A549 (cell line): ENCODE measurements around the gene UTS2R. TPM values are rescaled to one million over a fixed set of nuclear protein-coding genes. Genes with fewer than 3 reads are reported as not detected.

ENCODE experiments used
- ATAC-seq, 2 experiments: fragments of 200-7000 bp in 1 of 2; fragments of >200 bp in 1 of 2; cut with Nextera tagmentation in 1 of 2; cut with Tn5 transposase in 1 of 2; 3 replicates each; pipeline versions ENCODE4 v1.8.0 to v1.9.1; 2018 to 2020; ENCODE audit warnings: mild to moderate bottlenecking in 1 of 2, moderate library complexity in 1 of 2
- CTCF ChIA-PET: fragments of 300-600 bp; sonication (Branson Sonifier 250); formaldehyde crosslinking; extraction: SDS; loops from one replicate; lab custom pipeline; 2021; ENCODE audit warnings: antibody characterized with exemption, inconsistent platforms; lab: Yijun Ruan, JAX
- POLR2A ChIA-PET: fragments of 350-600 bp; formaldehyde crosslinking; extraction: SDS; loops from one replicate; lab custom pipeline; 2021; ENCODE audit warnings: antibody characterized with exemption, inconsistent platforms; lab: Yijun Ruan, JAX
- DNase-seq, 2 experiments: peaks; one replicate each; pipeline versions ENCODE4 v3.0.0 to v3.0.0-alpha.2; 2011 to 2016; ENCODE audit warnings: low read depth in 1 of 2, low spot score in 1 of 2
- FAIRE-seq: peaks from 2 replicates; lab custom pipeline; 2011; peaks lifted over from hg19 to GRCh38; lab: Jason Lieb, UNC
- H3K27ac ChIP-seq, 2 experiments: fragments of >200 bp; sonication (Bioruptor Twin); formaldehyde crosslinking; 3 replicates each; pipeline ENCODE4 v1.5.1; 2016 to 2017
- H3K4me1 ChIP-seq: fragments of >200 bp; sonication (Bioruptor Twin); formaldehyde crosslinking; 3 replicates; pipeline ENCODE4 v1.6.1; 2016
- H3K4me2 ChIP-seq: fragments of >200 bp; sonication (Bioruptor Twin); formaldehyde crosslinking; 3 replicates; pipeline ENCODE4 v1.6.1; 2016
- H3K4me3 ChIP-seq: fragments of >200 bp; sonication (Bioruptor Twin); formaldehyde crosslinking; 3 replicates; pipeline ENCODE4 v1.5.1; 2016
- H3K9me3 ChIP-seq: fragments of >200 bp; sonication (Bioruptor Twin); formaldehyde crosslinking; 3 replicates; pipeline ENCODE4 v1.6.1; 2016
- BCL3 ChIP-seq: fragments of >200 bp; sonication (Bioruptor Twin); formaldehyde crosslinking; IDR thresholded peaks from 3 replicates; pipeline ENCODE4 v1.6.1; 2016
- BHLHE40 ChIP-seq: IDR thresholded peaks from 2 replicates; pipeline ENCODE4 v1.6.1; 2012; ENCODE audit warnings: low read depth, low read length, inconsistent platforms
- CEBPB ChIP-seq, 2 experiments: fragments of >200 bp in 1 of 2; sonication (Bioruptor Twin) in 1 of 2; formaldehyde crosslinking in 1 of 2; IDR thresholded peaks; 2 replicates each; pipeline ENCODE4 v1.6.1; 2012 to 2016
- CTCF ChIP-seq: fragments of >200 bp; sonication (Bioruptor Twin); formaldehyde crosslinking; IDR thresholded peaks from 3 replicates; pipeline ENCODE4 v1.5.1; 2016
- EHMT2 ChIP-seq: fragments of 200-600 bp; sonication (generic); IDR thresholded peaks from 2 replicates; pipeline ENCODE4 v1.6.1; 2016; ENCODE audit warnings: antibody characterized with exemption, low read depth, mild to moderate bottlenecking, moderate library complexity
- ELK1 ChIP-seq: fragments of 150-350 bp; IDR thresholded peaks from 2 replicates; pipeline ENCODE4 v1.6.1; 2014; ENCODE audit warnings: low read depth, mild to moderate bottlenecking, low read length
- FOSL2 ChIP-seq, 2 experiments: fragments of 450-650 bp in 1 of 2; fragments of >200 bp in 1 of 2; sonication (Bioruptor Twin) in 1 of 2; formaldehyde crosslinking; IDR thresholded peaks; 2 replicates each; pipeline versions ENCODE4 v1.5.0 to v1.6.1; 2016 to 2020; ENCODE audit warnings: mild to moderate bottlenecking in 1 of 2, moderate library complexity in 1 of 2
- HMGXB4 ChIP-seq: fragments of 250-450 bp; sonication (Bioruptor Pico); IDR thresholded peaks from 2 replicates; pipeline ENCODE4 v1.5.0; 2021; ENCODE audit warnings: mild to moderate bottlenecking, moderate library complexity, borderline replicate concordance
- HOXA7 ChIP-seq: fragments of 250-450 bp; sonication (Bioruptor Pico); IDR thresholded peaks from 2 replicates; pipeline ENCODE4 v1.5.0; 2020; ENCODE audit warnings: mild to moderate bottlenecking, moderate library complexity
- HOXB5 ChIP-seq: fragments of 250-450 bp; sonication (Bioruptor Pico); IDR thresholded peaks from 2 replicates; pipeline ENCODE4 v1.5.0; 2020; ENCODE audit warnings: mild to moderate bottlenecking, moderate library complexity
- JUNB ChIP-seq: fragments of >200 bp; sonication (Bioruptor Twin); formaldehyde crosslinking; IDR thresholded peaks from 2 replicates; pipeline ENCODE4 v1.6.1; 2016
- MAX ChIP-seq: IDR thresholded peaks from 2 replicates; pipeline ENCODE4 v1.6.1; 2012
- MYC ChIP-seq: IDR thresholded peaks from 2 replicates; pipeline ENCODE4 v1.6.1; 2012; ENCODE audit warnings: mild to moderate bottlenecking, inconsistent platforms, low read length, improper control_type of control experiment, borderline replicate concordance
- NPAS2 ChIP-seq: fragments of 250-450 bp; sonication (Bioruptor Pico); IDR thresholded peaks from 2 replicates; pipeline ENCODE4 v1.8.0; 2022; ENCODE audit warnings: mild to moderate bottlenecking, moderate library complexity, borderline replicate concordance
- RAD21 ChIP-seq, 2 experiments: fragments of >200 bp in 1 of 2; sonication (Bioruptor Twin) in 1 of 2; formaldehyde crosslinking in 1 of 2; IDR thresholded peaks in 1 of 2; conservative IDR thresholded peaks in 1 of 2; 2 replicates in 1 of 2; 3 replicates in 1 of 2; pipeline ENCODE4 v1.6.1; 2012 to 2018; ENCODE audit warnings: inconsistent platforms in 1 of 2
- RARB ChIP-seq: fragments of 250-450 bp; sonication (Bioruptor Pico); IDR thresholded peaks from 2 replicates; pipeline ENCODE4 v1.8.0; 2021; ENCODE audit warnings: mild to moderate bottlenecking, moderate library complexity
- REST ChIP-seq: fragments of 200-600 bp; sonication (generic); IDR thresholded peaks from 2 replicates; pipeline ENCODE4 v1.6.1; 2016; ENCODE audit warnings: antibody characterized with exemption, mild to moderate bottlenecking, moderate library complexity
- RNF2 ChIP-seq: fragments of 200-600 bp; sonication (generic); IDR thresholded peaks from 2 replicates; pipeline ENCODE4 v1.6.1; 2016; ENCODE audit warnings: low read depth, mild to moderate bottlenecking, antibody characterized with exemption, moderate library complexity, borderline replicate concordance
- SREBF2 ChIP-seq: fragments of 450-650 bp; IDR thresholded peaks from 2 replicates; pipeline ENCODE4 v1.6.1; 2014; ENCODE audit warnings: mild to moderate bottlenecking, moderate library complexity
- TFCP2L1 ChIP-seq: fragments of 250-450 bp; sonication (Bioruptor Pico); IDR thresholded peaks from 2 replicates; pipeline ENCODE4 v1.5.0; 2021; ENCODE audit warnings: mild to moderate bottlenecking
- ZFP36 ChIP-seq: fragments of 450-650 bp; IDR thresholded peaks from 2 replicates; pipeline ENCODE4 v1.6.1; 2014; ENCODE audit warnings: borderline replicate concordance; ENCODE audit not compliant: partially characterized antibody
- WGBS: methylation state at CpG from one replicate; pipeline ENCODE4 v1.1.6; 2017; ENCODE audit errors: missing lambda C conversion rate; 5-methylcytosine and 5-hydroxymethylcytosine counted together
- polyA plus RNA-seq, 4 experiments: library from polyadenylated mRNA; depleted of rRNA in 3 of 4; stranded (reverse); fragments of >200 nt; fragmentation: RNase III in 1 of 4; extraction: RNeasy Plus Mini Kit Qiagen cat#74134 plus additional on column Dnase treatment in 1 of 4; gene quantifications; 2 replicates in 3 of 4; 3 replicates in 1 of 4; pipeline ENCODE4 v1.2.3, GENCODE V29; 2011 to 2017

Gene UTS2R
- polyA plus RNA-seq, 2 of the 4 experiments (the other 2 are of a cell fraction) = not detected

GRCh38 chr17:82412535-82413520 lies 41.3 kb downstream of the UTS2R start:
- no peak for TF ChIP-seq MAX
- TF ChIP-seq HOXA7 (CRISPR knock-in tag) = no peak
- no peak for TF ChIP-seq RAD21 (conservative IDR thresholded peaks at IDR 0.05 in 1 of 2, IDR thresholded peaks at IDR 0.05 in 1 of 2)
- TF ChIP-seq NPAS2 (CRISPR knock-in tag) = no peak
- no peak for TF ChIP-seq BHLHE40
- no peak for TF ChIP-seq ELK1
- no peak for TF ChIP-seq REST
- TF ChIP-seq ZFP36 = no peak
- no peak for TF ChIP-seq MYC
- TF ChIP-seq HOXB5 (CRISPR knock-in tag) = no peak
- TF ChIP-seq TFCP2L1 (CRISPR knock-in tag) = no peak
- TF ChIP-seq RARB (CRISPR knock-in tag) = no peak
- DNase-seq (no peak), FAIRE-seq (no peak), ATAC-seq (no peak)
- H3K4me3 ChIP-seq = no peak overlapping the region
- no peaks in the 10 kb centered on the region for H3K9me3 ChIP-seq
- ChIA-PET POLR2A (no interaction called here), CTCF (interaction anchor here (0.7 to 7.4 kb wide), 17 partner anchors 7 to 207 kb away, joined by 3 to 117 read pairs (median 9); no protein-coding TSS in a partner anchor)
- H3K27ac ChIP-seq = no peak overlapping the region
- WGBS = 81% methylated on average over 29 of the region's 29 CpGs
- H3K4me1 ChIP-seq = peaks cover 4% of the 10 kb centered on the region; the same call in 1 of the 3 replicates
- no peak overlapping the region for H3K4me2 ChIP-seq

- no peaks in the 10 kb centered on the region for H3K9me3 ChIP-seq
- H3K4me3 ChIP-seq = no peak overlapping the region
- peak; percentile 86 to 94 for DNase-seq
- peaks cover 11% of the 10 kb centered on the region; the same call in 2 of the 3 replicates for H3K4me1 ChIP-seq
- H3K27ac ChIP-seq = no peak overlapping the region
- H3K4me2 ChIP-seq = peak overlapping the region; percentile 66
- WGBS = 21% methylated on average over 38 of the region's 38 CpGs
- ChIA-PET CTCF (interaction anchor here (0.7 to 7.4 kb wide), 48 partner anchors 9 to 386 kb away, joined by 3 to 117 read pairs (median 4); partner anchors contain the start of genes CD7 and SECTM1), POLR2A (no interaction called here)
- ATAC-seq = peak; percentile 78 to 86
- peak; percentile 90 for FAIRE-seq
- TF ChIP-seq BCL3 (no peak), EHMT2 (peak; percentile 97), RARB (CRISPR knock-in tag) (no peak), FOSL2 (IDR thresholded peaks at IDR 0.05) (no peak), FOSL2 (CRISPR knock-in tag; IDR thresholded peaks at IDR 0.05) (no peak; the same call in 1 of the 2 replicates), SREBF2 (no peak), ZFP36 (no peak), CTCF (peak; percentile 99), JUNB (no peak), CEBPB (IDR thresholded peaks at IDR 0.05) (no peak), RNF2 (no peak), HMGXB4 (CRISPR knock-in tag) (0 out of 2 replicates have a peak, but pooled peaks have one; percentile 17)
These were observed 43.1 kb downstream of the UTS2R start for GRCh38 chr17:82414548-82415281.
